GM21737 (cell line): ENCODE results near the gene GRID1.
A peak's percentile ranks its signal among the peaks of the same experiment; 100 is the strongest.
"Not testable (repeated sequence)": the region's sequence is repeated elsewhere in the genome, so short reads cannot be mapped to it uniquely, and the experiment has no call there.

Source experiments
- ATAC-seq: cut with Tn5 transposase; IDR thresholded peaks from one replicate; pipeline ENCODE4 v1.9.1; 2021; ENCODE audit warnings: mild to moderate bottlenecking, moderate library complexity; ENCODE audit not compliant: unreplicated experiment

Gene GRID1

DNA sequence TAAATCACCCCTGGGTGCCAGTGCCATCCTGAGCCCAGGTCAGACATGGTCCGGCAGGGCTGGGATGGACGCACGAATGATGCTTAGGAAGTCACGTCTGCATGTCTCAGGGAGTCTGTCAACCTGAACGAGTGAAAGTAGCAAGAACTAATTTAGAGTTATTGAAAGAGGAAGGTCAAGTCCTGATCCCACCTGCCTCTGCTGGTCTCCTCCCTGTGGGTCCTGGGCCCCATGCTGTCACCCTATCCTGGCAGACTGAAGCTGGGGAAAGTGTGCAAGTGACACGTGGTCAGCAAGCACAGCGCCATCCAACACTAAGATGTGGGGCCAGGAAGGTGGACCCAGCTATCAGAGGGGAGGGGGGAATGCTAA, 26.1 kb upstream of the GRID1 start:
- peak; percentile 66 for ATAC-seq

DNA sequence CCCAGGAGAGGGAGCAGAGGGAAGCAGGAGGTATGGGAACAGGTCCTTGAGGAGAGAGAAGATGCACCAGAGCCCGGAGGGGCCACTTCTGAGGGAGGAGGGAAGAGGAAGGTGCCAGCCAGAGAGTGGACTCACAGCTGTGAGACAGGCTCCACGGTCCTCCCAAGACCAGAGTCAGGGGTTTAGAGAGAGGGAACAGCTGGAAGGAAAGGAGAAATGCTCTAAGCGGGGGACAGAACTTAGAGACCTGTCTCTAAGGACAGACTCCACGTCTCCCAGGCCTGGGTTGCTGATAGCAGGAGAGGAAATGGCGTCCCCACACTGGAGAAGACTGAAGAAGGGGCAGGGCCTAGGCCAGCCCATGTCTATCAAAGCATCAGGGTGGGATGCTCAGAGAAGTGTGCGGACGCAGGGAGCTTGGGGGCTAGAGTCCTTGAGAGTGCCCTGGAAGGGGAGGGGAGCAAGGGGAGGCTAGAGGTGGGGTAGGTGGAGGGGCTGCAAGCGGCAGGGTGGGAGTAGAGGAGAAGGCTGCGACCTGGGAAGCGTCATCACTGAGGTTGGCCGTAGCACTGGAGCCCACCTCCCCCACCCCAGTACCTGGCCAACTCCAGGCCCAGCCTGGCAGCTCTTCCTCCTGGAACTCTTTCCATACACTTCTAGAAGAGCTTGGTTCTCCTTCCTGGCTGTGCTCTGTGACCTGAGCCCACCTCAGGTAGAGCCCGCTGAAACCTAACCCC, 25.6 kb upstream of the GRID1 start:
- peak; percentile 9 for ATAC-seq

DNA sequence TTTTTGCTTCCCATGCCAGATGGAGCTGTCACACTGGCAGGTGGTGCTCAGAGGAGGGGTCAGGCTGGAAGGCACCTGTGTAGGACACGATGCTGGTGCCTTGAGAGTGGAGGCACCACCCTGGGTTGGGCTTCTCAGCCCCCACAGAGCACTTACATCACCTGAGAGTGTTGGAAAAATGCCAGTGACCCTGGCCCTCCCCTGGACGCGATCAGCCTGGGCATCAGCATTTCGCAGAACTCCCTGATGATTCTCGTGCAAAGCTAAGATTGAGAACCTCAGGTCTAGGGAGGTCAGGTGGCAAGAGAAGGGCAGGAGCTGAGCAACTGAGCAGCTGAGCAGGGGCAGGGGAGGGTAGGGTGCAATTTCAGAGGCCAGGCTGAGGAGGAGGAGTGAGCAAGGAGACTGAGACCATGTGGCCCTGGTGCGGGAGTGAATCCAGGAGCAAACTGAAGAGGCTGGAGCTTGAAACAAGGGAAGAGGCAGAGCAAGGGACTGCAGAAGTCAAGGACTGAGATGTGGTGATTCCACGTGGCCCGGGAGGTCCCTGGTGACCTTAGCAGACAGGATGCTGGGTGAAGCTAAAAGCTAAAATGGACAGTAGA, 24.7 kb upstream of the GRID1 start:
- no peak for ATAC-seq

DNA sequence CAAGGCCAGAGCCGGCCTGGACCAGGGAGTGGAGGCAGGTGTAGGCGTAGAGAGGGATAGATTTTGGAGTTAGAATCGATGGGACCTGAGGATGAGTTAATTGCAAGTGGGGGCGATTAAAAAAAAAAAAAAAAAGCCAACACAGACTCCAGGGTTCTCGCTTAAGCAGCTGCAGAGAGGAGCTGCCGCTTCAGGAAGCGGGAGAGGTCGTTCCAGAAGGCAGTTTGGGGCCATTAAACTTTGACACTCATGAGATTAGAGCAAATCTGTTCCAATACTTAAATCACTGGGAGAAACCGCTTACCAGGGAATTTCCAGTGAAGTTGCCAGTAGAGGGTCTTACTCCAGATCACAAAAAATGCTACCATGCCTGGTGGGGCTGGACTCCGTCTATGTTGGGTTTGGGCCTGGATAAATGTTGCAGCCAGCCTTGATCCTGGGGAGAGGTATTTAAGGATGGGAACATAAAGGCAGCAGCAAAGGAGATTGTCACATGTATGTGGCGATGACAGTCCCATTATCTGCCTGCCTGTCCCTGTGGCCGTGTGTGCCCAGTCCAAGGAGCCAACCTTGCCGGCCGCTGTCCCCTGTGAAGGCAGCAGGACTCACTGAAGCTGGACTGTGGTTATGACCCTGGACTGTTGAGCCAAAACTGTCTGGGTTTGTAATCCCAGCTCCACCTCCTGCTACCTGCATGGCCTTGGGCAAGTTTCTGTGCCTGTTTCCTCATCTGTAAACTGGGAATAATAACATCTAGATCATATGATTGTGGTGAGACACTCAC, 23.9 kb upstream of the GRID1 start:
- ATAC-seq: no peak

DNA sequence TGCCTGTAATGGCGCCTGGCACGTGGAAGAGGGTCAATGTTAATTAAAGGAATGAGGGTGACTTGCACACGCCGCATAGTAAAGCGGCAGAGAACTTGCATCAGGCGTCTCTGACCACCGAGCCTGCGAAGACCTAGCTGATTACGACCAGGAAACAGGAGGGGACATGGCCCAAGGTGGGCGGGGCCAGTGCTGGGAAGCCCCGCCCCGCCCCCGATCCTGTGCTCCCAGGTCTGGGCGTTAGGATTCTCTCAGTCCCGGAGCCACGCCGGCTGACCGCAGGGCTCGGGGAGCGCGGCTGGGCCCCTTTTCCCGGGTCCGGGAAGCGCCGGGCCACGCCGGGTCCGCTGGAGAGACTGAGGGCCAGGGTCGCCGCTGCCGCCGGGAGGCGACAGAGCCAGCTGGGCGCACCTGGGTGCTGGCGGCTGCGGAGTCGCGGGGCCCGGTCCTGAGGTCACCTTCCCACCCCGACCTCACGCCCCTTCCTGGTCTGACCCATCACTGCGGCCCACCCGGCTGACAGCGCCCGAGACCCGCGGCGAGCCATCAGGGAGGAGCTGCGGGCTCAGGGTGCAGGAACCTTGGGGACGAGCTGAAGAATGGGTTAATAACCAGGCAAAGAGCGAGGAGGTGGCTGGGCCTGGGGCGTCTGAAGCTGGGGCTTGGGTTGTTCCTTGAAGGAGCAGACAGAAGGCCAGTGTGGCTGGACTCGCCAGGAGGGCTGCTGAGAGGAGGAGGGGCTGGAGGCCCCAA, 23.0 kb upstream of the GRID1 start:
- peak; percentile 49 for ATAC-seq

DNA sequence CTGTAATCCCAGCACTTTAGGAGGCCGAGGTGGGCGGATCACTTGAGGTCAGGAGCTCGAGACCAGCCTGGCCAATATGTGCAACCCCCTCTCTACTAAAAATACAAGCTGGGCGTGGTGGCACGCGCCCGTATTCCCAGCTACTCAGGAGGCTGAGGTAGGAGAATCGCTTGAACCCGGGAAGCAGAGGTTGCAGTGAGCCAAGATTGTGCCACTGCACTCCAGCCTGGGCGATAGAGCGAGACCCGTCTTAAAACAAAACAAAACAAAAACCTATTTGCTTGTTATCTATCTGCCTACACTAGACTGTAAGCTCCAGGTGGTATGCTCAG, 22.5 kb upstream of the GRID1 start:
- not testable (repeated sequence) for ATAC-seq

DNA sequence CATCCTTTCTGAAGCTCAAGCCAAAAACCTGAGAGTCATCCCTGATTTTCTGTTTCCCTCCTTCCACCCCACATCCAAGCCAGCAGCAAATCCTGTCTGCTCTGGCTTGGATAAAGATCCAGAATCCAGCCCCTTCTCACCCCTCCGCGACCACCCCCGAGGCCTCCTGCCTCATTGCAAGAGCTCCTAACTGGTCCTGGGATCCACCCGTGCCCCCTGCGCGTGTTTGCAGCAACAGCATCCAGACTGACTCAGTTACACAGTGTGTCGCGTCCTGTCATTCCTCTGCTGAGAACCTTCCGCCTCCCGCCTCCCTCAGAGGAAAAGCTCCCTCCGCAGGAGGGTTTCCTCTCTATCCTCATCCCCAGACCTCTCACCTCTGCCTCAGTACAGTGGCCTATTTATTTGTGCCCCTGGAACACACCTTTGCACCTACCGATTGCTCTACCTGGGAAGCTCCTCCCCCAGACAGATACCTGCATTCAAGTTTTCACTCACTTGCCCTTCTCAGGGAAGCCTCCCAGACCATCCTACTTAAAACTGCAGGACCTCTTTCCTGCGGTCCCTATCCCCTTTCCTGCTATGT, 21.6 kb upstream of the GRID1 start:
- no peak for ATAC-seq

DNA sequence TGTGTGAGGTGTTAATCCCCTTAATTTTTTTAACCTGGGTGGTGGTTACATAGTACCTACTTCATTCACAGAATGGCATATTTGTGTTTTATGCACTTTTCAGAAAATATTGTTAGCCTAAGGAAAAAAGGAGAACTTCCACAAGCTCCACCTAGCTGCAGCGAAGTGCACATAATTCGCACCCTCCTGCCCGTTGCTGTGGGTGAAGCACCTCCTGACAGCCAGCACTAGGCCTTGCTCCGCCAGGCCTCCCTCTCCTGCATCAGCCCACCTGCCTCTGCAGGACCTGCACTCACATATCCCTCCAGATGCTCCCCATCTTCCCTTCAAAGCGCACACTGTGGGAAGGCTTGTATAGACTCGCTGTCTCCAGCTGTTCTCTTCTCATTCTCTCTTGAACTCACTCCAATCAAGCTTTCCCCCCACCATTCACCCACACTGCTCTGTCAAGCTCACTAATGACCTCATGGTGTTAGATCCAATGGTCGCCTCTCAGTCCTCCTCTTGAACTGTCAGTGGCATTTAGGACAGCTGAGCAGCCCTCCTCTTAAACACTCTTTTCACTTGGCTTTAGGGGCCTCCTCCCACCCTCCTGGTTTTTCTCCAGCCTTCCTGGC, 20.7 kb upstream of the GRID1 start:
- ATAC-seq: no peak

DNA sequence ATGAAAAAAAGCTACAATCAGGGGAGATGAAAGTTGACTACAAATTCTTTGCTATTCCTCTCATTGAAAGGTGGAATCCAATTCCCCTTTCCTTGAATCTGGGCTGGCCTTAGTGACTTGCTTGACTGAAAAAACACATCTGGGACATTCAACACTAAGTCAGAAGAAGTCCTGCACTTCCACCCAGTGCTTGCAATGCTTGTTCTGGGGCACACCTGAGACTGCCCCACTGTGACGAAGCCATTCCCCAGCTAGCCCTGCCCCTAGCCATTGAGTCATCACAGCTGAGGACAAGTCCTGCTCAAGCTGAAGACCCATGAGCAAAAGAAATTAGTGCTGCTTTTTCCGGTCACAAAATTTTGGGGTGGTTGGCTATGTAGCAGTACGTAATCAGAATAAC, 19.2 kb upstream of the GRID1 start:
- no peak for ATAC-seq

DNA sequence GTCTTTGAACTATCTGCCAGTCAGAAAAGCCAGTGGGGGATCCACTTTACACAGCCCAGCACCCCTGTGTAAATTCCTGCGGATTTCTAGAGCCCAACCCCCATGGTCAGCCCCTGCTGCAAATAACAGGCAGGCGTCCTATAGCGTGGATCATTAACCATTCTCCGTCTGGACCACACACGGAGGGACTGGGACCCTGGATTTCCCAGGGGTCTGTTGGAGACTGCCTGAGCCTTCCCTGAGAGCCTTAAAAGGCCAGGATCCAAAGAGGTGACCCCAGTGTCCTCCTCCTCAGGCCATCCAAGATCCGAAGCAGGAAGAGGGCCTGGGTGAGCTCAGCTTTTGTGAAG, 11.2 kb upstream of the GRID1 start:
- ATAC-seq: no peak

DNA sequence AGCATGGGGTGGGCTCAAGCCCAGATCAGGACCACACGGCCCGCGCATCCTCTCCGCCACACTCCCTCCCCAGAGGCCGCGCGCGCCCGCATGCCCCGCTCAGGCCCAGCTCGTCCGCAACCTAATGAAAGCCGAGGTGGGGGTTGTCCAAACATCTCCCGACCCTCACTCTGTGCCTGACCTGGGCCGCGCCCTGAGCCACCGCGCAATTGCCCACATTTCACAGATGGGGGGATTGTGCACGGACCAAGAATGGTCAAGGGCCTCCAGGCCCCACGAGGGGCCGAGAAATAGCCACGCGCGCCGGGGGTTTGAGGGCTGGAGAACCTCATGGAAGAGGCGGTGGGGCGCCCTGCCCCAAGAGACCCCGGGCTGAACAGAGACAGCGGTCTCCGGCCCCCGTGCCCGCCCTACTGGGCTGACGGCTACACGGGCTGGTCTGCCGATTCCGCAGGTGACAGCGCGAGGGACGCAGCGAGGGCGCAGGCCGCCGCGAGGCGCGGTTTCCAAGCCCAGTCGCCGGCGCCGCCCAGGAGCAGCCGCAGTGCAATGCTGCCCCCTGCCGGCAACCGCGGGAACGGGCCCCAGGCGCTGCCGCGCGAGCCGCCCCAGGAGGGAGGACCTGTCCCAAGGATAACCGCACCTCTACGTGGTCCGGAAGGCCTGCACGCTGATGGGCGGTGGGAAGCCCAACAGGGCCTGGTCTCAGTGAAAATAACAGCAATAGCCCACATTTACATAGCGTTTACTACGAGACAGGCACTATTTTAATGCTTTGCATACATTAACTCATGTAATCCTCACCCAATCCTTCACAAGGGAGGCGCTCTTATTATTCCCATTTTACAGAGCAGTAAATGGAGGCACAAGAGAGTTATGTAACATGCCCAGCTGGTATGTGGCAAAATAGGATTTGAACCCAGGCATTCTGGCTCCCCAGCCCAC, 10.5 kb upstream of the GRID1 start:
- ATAC-seq: peak; percentile 99

DNA sequence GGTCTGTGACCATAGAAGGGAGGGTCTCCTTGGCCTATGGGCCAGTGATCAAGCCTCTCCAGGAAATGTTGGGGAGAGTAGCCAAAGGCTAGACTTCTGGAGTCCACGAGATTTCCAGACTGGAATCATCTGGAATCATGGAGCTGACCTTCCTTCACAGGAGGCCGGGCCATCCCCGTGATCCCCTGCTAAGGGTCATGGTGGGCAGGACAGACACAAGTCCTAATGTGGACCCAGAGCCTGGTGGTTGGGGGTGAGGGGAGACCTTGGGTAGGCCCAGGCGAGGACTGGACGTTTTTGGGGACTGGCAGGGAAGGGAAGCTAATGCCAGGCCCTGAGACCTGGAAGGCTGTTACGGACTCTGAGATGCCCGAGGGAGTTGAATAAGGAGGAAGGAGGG, 9.8 kb upstream of the GRID1 start:
- no peak for ATAC-seq

DNA sequence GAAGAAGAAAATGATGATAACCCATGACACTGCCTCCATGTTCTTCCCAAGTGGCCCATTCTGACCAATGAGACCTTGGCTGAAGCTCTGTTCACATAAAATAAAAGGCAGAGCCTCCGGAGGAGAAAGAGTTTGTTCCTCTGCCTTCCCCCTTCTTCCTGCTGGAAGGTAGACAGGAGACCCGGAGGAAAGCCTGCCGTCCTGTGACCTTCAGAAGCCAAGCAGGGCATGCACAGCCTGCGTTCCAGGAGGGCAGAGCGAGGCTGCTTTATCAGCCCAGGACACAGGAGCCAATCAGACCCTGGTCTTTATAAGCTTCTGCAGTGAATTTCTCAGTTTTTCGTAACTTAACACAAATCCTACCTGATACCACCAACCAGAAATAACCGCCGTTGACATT, 8.6 kb upstream of the GRID1 start:
- no peak for ATAC-seq

DNA sequence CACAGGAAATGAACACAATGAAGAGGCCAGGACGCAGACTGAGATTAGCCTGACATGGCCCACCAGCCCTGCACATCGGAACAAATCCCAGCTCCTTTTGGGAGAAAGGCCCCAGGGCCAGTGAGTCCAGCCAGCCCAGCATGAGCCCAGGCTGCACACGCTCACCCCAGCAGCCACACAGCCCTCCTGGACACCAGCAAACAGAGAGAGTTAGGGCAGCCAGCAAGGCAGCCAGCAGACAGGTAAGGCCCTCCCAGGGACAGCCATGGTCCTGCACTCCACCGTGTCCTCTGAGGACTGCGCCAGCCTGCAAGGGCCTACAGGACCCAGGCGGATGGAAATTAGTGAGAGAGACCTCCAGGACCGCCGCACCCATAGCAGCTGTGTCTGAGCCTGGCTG, 8.1 kb upstream of the GRID1 start:
- ATAC-seq: no peak

DNA sequence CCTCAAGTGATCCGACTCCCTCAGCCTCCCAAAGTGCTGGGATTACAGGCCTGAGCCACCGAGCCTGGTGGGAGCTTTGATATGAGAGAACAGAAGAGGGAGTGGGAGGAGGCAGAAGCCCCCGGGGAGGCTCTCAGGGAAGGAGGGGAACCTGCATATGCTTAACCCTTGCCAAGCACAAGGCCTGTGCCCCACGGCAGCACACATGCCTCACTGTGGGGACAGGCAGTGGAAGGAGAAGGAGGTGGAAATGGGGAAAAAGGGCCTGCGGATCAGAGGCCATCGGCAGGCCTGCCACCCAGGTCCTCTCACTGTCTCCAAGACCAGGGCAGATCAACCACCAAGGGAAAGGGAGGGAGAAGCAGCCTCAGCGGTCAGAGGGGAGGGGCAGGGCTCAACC, 7.2 kb upstream of the GRID1 start:
- no peak for ATAC-seq

DNA sequence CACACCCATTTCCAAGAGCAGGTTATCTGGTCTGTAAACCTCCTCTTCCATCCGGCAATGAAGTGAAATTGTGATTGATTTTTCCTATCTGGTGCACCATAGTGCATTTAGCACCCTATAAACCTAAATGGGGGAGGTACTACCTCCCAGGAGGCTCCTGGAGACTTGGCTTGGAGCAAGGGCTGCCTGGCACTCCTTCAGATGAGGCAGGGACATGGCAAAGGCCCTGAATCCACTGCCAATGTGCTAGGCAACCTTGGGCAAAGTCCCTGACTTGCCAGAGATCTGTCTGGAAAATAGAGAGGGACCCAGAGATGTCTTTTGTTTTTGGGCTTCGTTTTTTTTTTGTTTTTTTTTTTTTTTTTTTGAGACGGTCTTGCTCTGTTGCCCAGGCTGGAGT, 6.7 kb upstream of the GRID1 start:
- no peak for ATAC-seq

DNA sequence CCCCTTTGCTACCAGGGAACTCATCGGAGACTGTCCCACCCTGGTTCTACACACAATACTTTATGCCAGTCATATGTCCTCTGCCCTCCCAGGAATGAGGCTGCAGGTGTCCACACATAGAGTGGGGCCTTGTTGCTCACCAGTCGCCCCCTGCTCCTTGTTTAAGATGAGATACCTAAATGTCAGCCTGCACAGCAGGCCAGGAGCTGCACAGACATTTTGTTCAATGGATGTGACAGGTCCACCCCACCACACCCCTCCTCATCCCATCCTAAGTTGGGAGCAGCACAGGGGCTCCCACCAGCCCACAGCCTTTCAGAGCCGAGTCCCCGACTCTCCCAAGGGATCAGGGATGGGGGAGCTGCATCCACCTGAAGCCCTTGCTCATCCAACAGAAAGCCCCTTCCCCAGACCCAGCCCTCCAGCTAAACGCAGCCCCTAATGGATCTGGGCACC, 6.2 kb upstream of the GRID1 start:
- ATAC-seq: no peak

DNA sequence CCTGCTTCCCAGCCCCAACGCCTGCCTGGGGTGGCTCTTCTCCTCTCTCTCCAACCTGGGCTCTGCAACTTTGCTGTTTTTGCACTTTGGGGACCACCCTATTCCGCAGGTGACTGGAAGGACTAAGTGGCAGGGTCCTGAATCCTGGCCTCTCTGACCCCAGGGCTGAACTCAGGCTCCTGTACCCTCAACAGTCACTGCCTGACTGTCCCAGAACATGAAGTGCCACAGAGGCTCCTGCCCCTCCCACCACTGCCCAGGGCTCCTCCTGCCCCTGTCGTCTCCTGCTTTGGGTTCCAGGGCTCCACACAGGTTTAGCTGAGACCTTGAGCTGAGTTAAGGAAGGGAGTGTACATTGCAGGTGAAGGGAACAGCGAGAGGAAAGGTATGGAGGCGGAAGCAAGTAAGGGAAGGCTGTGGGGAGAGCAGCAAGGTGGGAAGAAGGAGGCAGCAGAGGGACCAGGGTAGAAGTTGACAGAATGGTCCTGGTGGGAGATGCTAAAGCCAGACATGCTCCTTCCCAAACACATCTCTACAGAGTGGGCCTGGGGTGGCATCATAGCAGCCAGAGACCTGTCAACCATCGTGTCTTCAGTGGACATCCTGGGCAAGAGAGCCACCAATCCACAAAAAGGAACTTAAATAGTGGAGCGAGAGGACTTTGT, 5.7 kb upstream of the GRID1 start:
- no peak for ATAC-seq

DNA sequence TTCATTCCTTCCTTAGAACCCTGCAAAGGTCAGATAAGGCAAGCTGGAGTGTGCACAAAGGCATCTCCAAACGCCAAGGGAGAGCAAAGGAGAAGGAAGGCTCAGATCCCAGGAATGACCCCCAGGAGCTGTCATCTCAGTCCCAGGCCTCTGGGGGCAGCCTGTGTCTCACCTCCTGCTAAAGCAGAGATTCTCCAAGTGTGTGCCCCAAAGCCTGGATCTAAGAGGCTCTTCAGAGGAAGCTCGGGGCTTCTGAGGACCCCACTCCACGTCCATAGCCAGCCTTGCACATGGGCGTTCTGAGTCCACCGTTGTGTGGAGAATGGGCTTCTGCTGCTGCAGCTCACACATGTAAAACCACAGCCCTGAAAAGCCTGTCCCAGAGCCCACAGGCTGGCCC, 5.1 kb upstream of the GRID1 start:
- ATAC-seq: no peak
